IgD-negative memory B cell (primary cell): ENCODE measurements around the gene CTBS. TPM values are rescaled to one million over a fixed set of nuclear protein-coding genes. Genes with fewer than 3 reads are reported as not detected.
A peak's percentile ranks its signal among the peaks of the same experiment; 100 is the strongest.
"Not testable (repeated sequence)": the region's sequence is repeated elsewhere in the genome, so short reads cannot be mapped to it uniquely, and the experiment has no call there.

Experiments
- H3K27ac Mint-ChIP-seq, 3 donors: one replicate each; pipeline ENCODE4 v1.8.0; 2020 to 2022; ENCODE audit warnings: mild to moderate bottlenecking in 3 of 3, mixed read lengths in 3 of 3, moderate library complexity in 1 of 3
- H3K27me3 Mint-ChIP-seq: one replicate; pipeline ENCODE4 v1.8.0; 2021; ENCODE audit warnings: mixed read lengths
- H3K36me3 Mint-ChIP-seq: one replicate; pipeline ENCODE4 v1.8.0; 2020; ENCODE audit warnings: mild to moderate bottlenecking, mixed read lengths
- H3K4me1 Mint-ChIP-seq, 3 donors: one replicate each; pipeline ENCODE4 v1.8.0; 2020 to 2022; ENCODE audit warnings: mixed read lengths in 3 of 3, mild to moderate bottlenecking in 1 of 3
- H3K4me3 Mint-ChIP-seq, 4 donors: one replicate each; pipeline ENCODE4 v1.8.0; 2020 to 2022; ENCODE audit warnings: mild to moderate bottlenecking in 4 of 4, mixed read lengths in 4 of 4, moderate library complexity in 3 of 4
- H3K9me3 Mint-ChIP-seq, 3 donors: one replicate each; pipeline ENCODE4 v1.8.0; 2020 to 2021; ENCODE audit warnings: mixed read lengths in 3 of 3, mild to moderate bottlenecking in 1 of 3
- polyA plus RNA-seq: library from polyadenylated mRNA; unstranded; fragments of 300-500 nt; fragmentation: Illumina TruSeq; gene quantifications from one replicate; pipeline ENCODE4 v1.2.3, GENCODE V29; 2021

Gene CTBS
- polyA plus RNA-seq, 1 donor from 2014 or later = 28.6 TPM

GRCh38 chr1:84600796-84601195, 26.6 kb upstream of the CTBS start:
- Mint-ChIP-seq H3K4me3 (no peak overlapping the region), H3K27me3 (peaks cover 3% of the 10 kb centered on the region), H3K27ac (no peak overlapping the region), H3K9me3 (peaks cover 4 to 15% (median 11%) of the 10 kb centered on the region in 3 donors), H3K36me3 (peaks cover 2% of the 10 kb centered on the region), H3K4me1 (peaks cover 7 to 10% (median 10%) of the 10 kb centered on the region in 3 donors)

GRCh38 chr1:84598846-84599741, 24.9 kb upstream of the CTBS start:
- H3K36me3 Mint-ChIP-seq = peaks cover 2% of the 10 kb centered on the region
- H3K4me1 Mint-ChIP-seq = peaks cover 7 to 10% (median 10%) of the 10 kb centered on the region in 3 donors
- peaks cover 4 to 8% (median 4%) of the 10 kb centered on the region in 3 donors for H3K9me3 Mint-ChIP-seq
- peak overlapping the region in 1 of 3 donors; percentile 32 for H3K27ac Mint-ChIP-seq
- H3K4me3 Mint-ChIP-seq = peak overlapping the region in 1 of 4 donors; percentile 25
- peaks cover 1% of the 10 kb centered on the region for H3K27me3 Mint-ChIP-seq

GRCh38 chr1:84598418-84598817, 24.2 kb upstream of the CTBS start:
- Mint-ChIP-seq H3K9me3 (peaks cover 3 to 8% (median 4%) of the 10 kb centered on the region in 3 donors), H3K4me3 (no peak overlapping the region), H3K4me1 (peaks cover 7 to 10% (median 10%) of the 10 kb centered on the region in 3 donors), H3K27me3 (no peaks in the 10 kb centered on the region), H3K36me3 (peaks cover 2% of the 10 kb centered on the region), H3K27ac (no peak overlapping the region)

- Mint-ChIP-seq H3K9me3 (peaks cover 2 to 8% (median 2%) of the 10 kb centered on the region in 3 donors), H3K36me3 (peaks cover 2% of the 10 kb centered on the region), H3K27me3 (no peaks in the 10 kb centered on the region), H3K4me1 (peaks cover 7 to 10% (median 10%) of the 10 kb centered on the region in 3 donors), H3K4me3 (no peak overlapping the region), H3K27ac (no peak overlapping the region)
Observed at GRCh38 chr1:84597011-84597410, 22.8 kb upstream of the CTBS start.

- H3K4me3 Mint-ChIP-seq, H3K4me1 Mint-ChIP-seq, H3K27ac Mint-ChIP-seq, H3K36me3 Mint-ChIP-seq, H3K9me3 Mint-ChIP-seq, H3K27me3 Mint-ChIP-seq: not testable (repeated sequence)
Observed at GRCh38 chr1:84594959-84595358, 20.7 kb upstream of the CTBS start.

- no peaks in the 10 kb centered on the region for H3K27me3 Mint-ChIP-seq
- H3K36me3 Mint-ChIP-seq = peaks cover 13% of the 10 kb centered on the region
- peaks cover 0 to 5% (median 5%) of the 10 kb centered on the region in 3 donors for H3K9me3 Mint-ChIP-seq
- H3K27ac Mint-ChIP-seq = no peak overlapping the region
- H3K4me3 Mint-ChIP-seq = no peak overlapping the region
- peaks cover 20 to 22% (median 21%) of the 10 kb centered on the region in 3 donors for H3K4me1 Mint-ChIP-seq
Observed at GRCh38 chr1:84587099-84587498, 12.9 kb upstream of the CTBS start.

GRCh38 chr1:84585803-84586202, 11.6 kb upstream of the CTBS start:
- H3K27ac Mint-ChIP-seq = no peak overlapping the region
- H3K4me1 Mint-ChIP-seq = peaks cover 20 to 24% (median 21%) of the 10 kb centered on the region in 3 donors
- peaks cover 0 to 5% (median 0%) of the 10 kb centered on the region in 3 donors for H3K9me3 Mint-ChIP-seq
- H3K27me3 Mint-ChIP-seq = no peaks in the 10 kb centered on the region
- H3K4me3 Mint-ChIP-seq = peak overlapping the region in 1 of 4 donors; percentile 49
- peaks cover 14% of the 10 kb centered on the region for H3K36me3 Mint-ChIP-seq

- H3K4me3 Mint-ChIP-seq = peak overlapping the region in 2 of 4 donors; percentile 2 to 73
- peaks cover 20 to 24% (median 21%) of the 10 kb centered on the region in 3 donors for H3K4me1 Mint-ChIP-seq
- peak overlapping the region; percentile 15 to 89 (median 65) for H3K27ac Mint-ChIP-seq
- H3K9me3 Mint-ChIP-seq = peaks cover 0 to 2% (median 1%) of the 10 kb centered on the region in 3 donors
- H3K27me3 Mint-ChIP-seq = no peaks in the 10 kb centered on the region
- peaks cover 11% of the 10 kb centered on the region for H3K36me3 Mint-ChIP-seq
Observed at GRCh38 chr1:84584126-84584525, 9.9 kb upstream of the CTBS start.

GRCh38 chr1:84583648-84584047, 9.4 kb upstream of the CTBS start:
- H3K27ac Mint-ChIP-seq = peak overlapping the region; percentile 15 to 89 (median 65)
- peaks cover 0 to 2% (median 1%) of the 10 kb centered on the region in 3 donors for H3K9me3 Mint-ChIP-seq
- peaks cover 13% of the 10 kb centered on the region for H3K36me3 Mint-ChIP-seq
- peak overlapping the region in 3 of 4 donors; percentile 2 to 82 (median 73) for H3K4me3 Mint-ChIP-seq
- H3K27me3 Mint-ChIP-seq = no peaks in the 10 kb centered on the region
- H3K4me1 Mint-ChIP-seq = peaks cover 20 to 24% (median 21%) of the 10 kb centered on the region in 3 donors

- peaks cover 20 to 24% (median 21%) of the 10 kb centered on the region in 3 donors for H3K4me1 Mint-ChIP-seq
- H3K27me3 Mint-ChIP-seq = no peaks in the 10 kb centered on the region
- H3K27ac Mint-ChIP-seq = peak overlapping the region; percentile 15 to 89 (median 65)
- peak overlapping the region in 3 of 4 donors; percentile 2 to 73 (median 45) for H3K4me3 Mint-ChIP-seq
- H3K9me3 Mint-ChIP-seq = peaks cover 0 to 2% (median 1%) of the 10 kb centered on the region in 3 donors
- peaks cover 13% of the 10 kb centered on the region for H3K36me3 Mint-ChIP-seq
Observed at GRCh38 chr1:84582802-84583587, 8.8 kb upstream of the CTBS start.

GRCh38 chr1:84581648-84582047, 7.4 kb upstream of the CTBS start:
- H3K27ac Mint-ChIP-seq = no peak overlapping the region
- no peak overlapping the region for H3K4me3 Mint-ChIP-seq
- peaks cover 17% of the 10 kb centered on the region for H3K36me3 Mint-ChIP-seq
- H3K4me1 Mint-ChIP-seq = peaks cover 20 to 24% (median 23%) of the 10 kb centered on the region in 3 donors
- no peaks in the 10 kb centered on the region for H3K27me3 Mint-ChIP-seq
- H3K9me3 Mint-ChIP-seq = peaks cover 0 to 2% (median 1%) of the 10 kb centered on the region in 3 donors

- peaks cover 32 to 39% (median 37%) of the 10 kb centered on the region in 3 donors for H3K4me1 Mint-ChIP-seq
- H3K36me3 Mint-ChIP-seq = peaks cover 16% of the 10 kb centered on the region
- H3K27me3 Mint-ChIP-seq = no peaks in the 10 kb centered on the region
- H3K4me3 Mint-ChIP-seq = peak overlapping the region; percentile 94 to 99 (median 96)
- H3K27ac Mint-ChIP-seq = peak overlapping the region; percentile 94 to 99 (median 99)
- peaks cover 0 to under 1% (median 0%) of the 10 kb centered on the region in 3 donors for H3K9me3 Mint-ChIP-seq
Observed at GRCh38 chr1:84574936-84575335, 696 bp upstream of the CTBS start.

- H3K4me3 Mint-ChIP-seq = peak overlapping the region; percentile 94 to 99 (median 96)
- H3K4me1 Mint-ChIP-seq = peaks cover 32 to 41% (median 39%) of the 10 kb centered on the region in 3 donors
- peak overlapping the region; percentile 99 for H3K27ac Mint-ChIP-seq
- H3K27me3 Mint-ChIP-seq = no peaks in the 10 kb centered on the region
- H3K9me3 Mint-ChIP-seq = no peaks in the 10 kb centered on the region
- H3K36me3 Mint-ChIP-seq = peaks cover 16% of the 10 kb centered on the region
Observed at GRCh38 chr1:84573481-84573966, 716 bp downstream of the CTBS start.

GRCh38 chr1:84571150-84571535, 3.1 kb downstream of the CTBS start:
- Mint-ChIP-seq H3K4me3 (peak overlapping the region in 2 of 4 donors; percentile 9 to 99), H3K27me3 (no peaks in the 10 kb centered on the region), H3K4me1 (peaks cover 39 to 46% (median 41%) of the 10 kb centered on the region in 3 donors), H3K27ac (peak overlapping the region in 1 of 3 donors; percentile 92), H3K36me3 (peaks cover 17% of the 10 kb centered on the region), H3K9me3 (no peaks in the 10 kb centered on the region)
